ENCODE results near the gene ZNF576. TPM values are rescaled to one million over a fixed set of nuclear protein-coding genes. Genes with fewer than 3 reads are reported as not detected.
A peak's percentile ranks its signal among the peaks of the same experiment; 100 is the strongest.
"Not testable (repeated sequence)": the region's sequence is repeated elsewhere in the genome, so short reads cannot be mapped to it uniquely, and the experiment has no call there.

Gene ZNF576
- total RNA-seq, 1 donor, result 10.3 TPM

GRCh38 chr19:43586346-43586745 lies 10.0 kb upstream of the ZNF576 start:
- no peak for TF ChIP-seq CTCF (IDR thresholded peaks at IDR 0.05; ENCODE audit: insufficient read depth, low read length)
- no peak overlapping the region for H3K4me3 ChIP-seq (ENCODE audit: low read depth, low read length)
- DNase-seq (ENCODE audit: low read depth), result no peak

DNA sequence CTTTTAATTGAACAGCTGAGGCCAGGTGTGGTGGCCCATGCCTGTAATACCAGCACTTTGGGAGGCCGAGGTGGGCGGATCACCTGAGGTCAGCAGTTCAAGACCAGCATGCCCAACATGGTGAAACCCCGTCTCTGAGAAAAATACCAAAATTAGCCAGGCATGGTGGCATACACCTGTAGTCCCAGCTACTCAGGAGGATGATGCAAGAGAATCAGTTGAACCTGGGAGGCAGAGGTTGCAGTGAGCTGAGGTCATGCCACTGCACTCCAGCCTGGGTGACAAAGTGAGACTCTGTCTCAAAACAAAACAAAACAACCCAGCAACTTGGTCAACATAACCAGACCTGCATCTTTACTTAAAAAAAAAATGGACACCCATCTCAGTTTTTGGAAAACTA lies 9.4 kb upstream of the ZNF576 start:
- not testable (repeated sequence) for DNase-seq (ENCODE audit: low read depth); H3K4me3 ChIP-seq (ENCODE audit: low read depth, low read length)

DNA sequence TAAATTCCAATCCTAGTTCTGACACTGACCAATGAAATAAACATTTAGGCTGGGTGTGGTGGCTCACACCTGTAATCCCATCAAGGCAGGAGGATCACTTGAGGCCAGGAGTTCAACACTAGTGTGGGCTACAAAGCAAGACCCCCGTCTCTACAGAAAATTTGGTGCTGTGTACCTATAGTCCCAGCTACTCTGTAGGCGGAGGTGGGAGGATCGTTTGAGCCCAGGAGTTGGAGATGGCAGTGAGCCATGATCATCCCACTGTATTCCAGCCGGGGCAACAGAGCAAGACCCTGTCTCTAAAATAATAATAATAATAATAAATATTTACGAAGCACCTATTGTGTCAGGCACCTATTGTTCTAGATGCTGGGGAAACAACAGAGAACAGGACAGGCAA lies 7.1 kb upstream of the ZNF576 start:
- no peak for TF ChIP-seq CTCF (IDR thresholded peaks at IDR 0.05; ENCODE audit: insufficient read depth, low read length)
- DNase-seq (ENCODE audit: low read depth), result no peak
- H3K4me3 ChIP-seq (ENCODE audit: low read depth, low read length), result no peak overlapping the region

GRCh38 chr19:43589678-43590077 lies 6.7 kb upstream of the ZNF576 start:
- no peak for DNase-seq (ENCODE audit: low read depth)
- no peak for TF ChIP-seq CTCF (IDR thresholded peaks at IDR 0.05; ENCODE audit: insufficient read depth, low read length)
- H3K4me3 ChIP-seq (ENCODE audit: low read depth, low read length), result no peak overlapping the region

DNA sequence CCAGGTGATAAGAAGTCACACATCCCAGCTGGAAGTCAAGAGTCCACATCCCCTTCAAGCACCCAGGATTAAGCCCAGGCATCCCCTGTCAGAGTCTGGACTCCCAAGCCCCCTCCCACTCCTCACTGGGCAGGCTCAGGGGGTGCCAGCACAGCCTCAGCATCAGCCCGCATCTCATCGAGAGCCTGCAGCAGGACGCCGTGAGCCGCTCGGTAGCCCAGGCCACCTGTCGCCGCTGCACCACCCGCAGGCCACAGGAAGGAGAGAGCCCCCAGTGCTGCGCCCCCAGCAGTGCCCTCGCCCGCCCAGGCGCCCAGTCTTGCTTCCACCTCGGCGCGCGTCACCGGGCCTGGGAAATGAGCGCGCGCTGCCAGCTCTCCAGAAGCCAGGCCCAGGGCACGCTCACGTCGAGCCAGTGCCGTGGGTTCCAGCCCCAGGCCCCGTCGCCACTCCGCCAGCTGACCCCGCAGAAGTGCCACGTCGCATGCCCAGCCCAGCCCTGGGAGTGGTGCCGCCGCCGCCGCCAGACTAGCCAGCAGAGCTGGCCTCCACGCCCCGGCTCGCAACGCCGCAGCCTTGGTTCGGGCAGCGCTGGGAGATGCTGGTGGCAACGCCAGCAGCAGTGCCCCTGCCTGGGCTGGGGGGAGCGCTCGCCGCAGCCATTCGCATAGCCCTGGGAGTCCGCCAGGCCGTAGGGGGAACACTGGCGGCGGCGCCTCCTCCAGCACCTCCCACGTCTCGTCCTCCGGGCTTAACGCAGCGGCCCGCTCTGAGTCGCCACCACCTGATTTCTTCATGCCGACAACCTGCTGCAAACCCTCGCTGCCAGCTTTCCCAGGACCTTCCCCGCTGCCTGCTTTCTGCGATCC lies 4.3 kb upstream of the ZNF576 start:
- DNase-seq (ENCODE audit: low read depth), result no peak
- no peak for TF ChIP-seq CTCF (IDR thresholded peaks at IDR 0.05; ENCODE audit: insufficient read depth, low read length)
- H3K4me3 ChIP-seq (ENCODE audit: low read depth, low read length), result no peak overlapping the region

- no peak for TF ChIP-seq CTCF (IDR thresholded peaks at IDR 0.05; ENCODE audit: insufficient read depth, low read length)
- H3K4me3 ChIP-seq (ENCODE audit: low read depth, low read length), result no peak overlapping the region
- no peak for DNase-seq (ENCODE audit: low read depth)
Measured at GRCh38 chr19:43592800-43593350, 3.5 kb upstream of the ZNF576 start.

DNA sequence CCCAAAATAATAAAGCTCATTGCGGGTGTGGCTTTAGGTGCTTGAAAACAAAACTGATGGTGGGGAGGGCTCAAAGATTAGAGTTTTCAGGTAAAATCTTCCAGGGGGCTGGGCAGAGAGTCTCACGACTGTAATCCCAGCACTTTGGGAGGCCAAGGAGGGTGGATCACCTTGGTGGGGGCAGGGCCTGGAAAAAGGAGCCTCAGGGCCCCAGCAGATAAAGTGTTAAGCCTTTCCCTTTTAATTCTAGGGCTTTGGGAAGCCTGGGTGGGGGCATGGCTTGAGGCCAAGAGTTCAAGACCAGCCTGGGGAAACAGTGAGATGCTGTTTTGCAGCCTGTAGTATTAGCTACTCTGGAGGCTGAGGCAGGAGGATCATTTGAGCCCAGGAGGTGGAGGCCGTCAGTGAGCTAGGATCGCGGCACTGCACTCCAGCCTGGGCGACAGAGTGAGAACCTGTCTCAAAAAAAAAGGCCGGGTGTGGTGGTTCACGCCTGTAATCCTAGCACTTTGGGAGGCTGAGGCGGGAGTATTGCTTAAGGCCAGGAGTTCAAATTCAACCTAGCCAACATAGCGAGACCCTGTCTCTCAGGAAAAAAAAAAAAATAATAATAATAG lies 2.2 kb upstream of the ZNF576 start:
- no peak for TF ChIP-seq CTCF (IDR thresholded peaks at IDR 0.05; ENCODE audit: insufficient read depth, low read length)
- H3K4me3 ChIP-seq (ENCODE audit: low read depth, low read length), result peak overlapping the region; percentile 85
- no peak for DNase-seq (ENCODE audit: low read depth)

Measured in fibroblast of the aortic adventitia (primary cell).